Thyroid gland (tissue), 4 donors: Measurements from ENCODE around the gene TDRKH.
"Not testable (repeated sequence)": the region's sequence is repeated elsewhere in the genome, so short reads cannot be mapped to it uniquely, and the experiment has no call there.

Source experiments
- POLR2A ChIP-seq, 2 donors: fragments of 450-650 bp; IDR thresholded peaks; one replicate each; pipeline ENCODE4 v1.6.1; 2017; ENCODE audit warnings: antibody characterized with exemption in 2 of 2, mild to moderate bottlenecking in 2 of 2, moderate library complexity in 1 of 2
- TF ChIP-seq, protein P1 (sequence below), 6 experiments: fragments of 200-600 bp in 3 of 6; fragments of 450-650 bp in 3 of 6; sonication (generic) in 3 of 6; IDR thresholded peaks; one replicate each; pipeline ENCODE4 v1.5.1; 2016 to 2019; ENCODE audit warnings: antibody characterized with exemption in 6 of 6, mild to moderate bottlenecking in 2 of 6, inconsistent platforms in 1 of 6, moderate library complexity in 1 of 6

DNA sequence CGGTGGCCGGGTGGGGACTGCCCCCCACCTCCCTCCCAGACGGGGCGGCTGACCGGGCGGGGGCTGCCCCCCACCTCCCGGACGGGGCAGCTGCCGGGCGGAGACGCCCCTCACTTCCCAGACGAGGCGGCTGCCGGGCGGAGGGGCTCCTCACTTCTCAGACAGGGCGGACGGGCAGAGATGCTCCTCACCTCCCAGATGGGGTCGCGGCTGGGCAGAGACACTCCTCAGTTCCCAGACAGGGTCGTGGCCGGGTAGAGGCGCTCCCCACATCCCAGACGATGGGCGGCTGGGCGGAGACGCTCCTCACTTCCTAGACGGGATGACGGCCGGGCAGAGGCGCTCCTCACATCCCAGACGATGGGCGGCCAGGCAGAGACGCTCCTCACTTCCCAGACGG, 21.0 kb downstream of the TDRKH start:
- not testable (repeated sequence) for TF ChIP-seq POLR2A (IDR thresholded peaks at IDR 0.05)
- TF ChIP-seq, protein P1, sequence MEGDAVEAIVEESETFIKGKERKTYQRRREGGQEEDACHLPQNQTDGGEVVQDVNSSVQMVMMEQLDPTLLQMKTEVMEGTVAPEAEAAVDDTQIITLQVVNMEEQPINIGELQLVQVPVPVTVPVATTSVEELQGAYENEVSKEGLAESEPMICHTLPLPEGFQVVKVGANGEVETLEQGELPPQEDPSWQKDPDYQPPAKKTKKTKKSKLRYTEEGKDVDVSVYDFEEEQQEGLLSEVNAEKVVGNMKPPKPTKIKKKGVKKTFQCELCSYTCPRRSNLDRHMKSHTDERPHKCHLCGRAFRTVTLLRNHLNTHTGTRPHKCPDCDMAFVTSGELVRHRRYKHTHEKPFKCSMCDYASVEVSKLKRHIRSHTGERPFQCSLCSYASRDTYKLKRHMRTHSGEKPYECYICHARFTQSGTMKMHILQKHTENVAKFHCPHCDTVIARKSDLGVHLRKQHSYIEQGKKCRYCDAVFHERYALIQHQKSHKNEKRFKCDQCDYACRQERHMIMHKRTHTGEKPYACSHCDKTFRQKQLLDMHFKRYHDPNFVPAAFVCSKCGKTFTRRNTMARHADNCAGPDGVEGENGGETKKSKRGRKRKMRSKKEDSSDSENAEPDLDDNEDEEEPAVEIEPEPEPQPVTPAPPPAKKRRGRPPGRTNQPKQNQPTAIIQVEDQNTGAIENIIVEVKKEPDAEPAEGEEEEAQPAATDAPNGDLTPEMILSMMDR (IDR thresholded peaks at IDR 0.05): not testable (repeated sequence)
